H1 (cell line): ENCODE measurements around the gene CCT4. TPM values are rescaled to one million over a fixed set of nuclear protein-coding genes. Genes with fewer than 3 reads are reported as not detected.
"Not testable (repeated sequence)": the region's sequence is repeated elsewhere in the genome, so short reads cannot be mapped to it uniquely, and the experiment has no call there.

Experiments used
- CTCF ChIA-PET: fragments of 300-600 bp; sonication (Branson Sonifier 250); formaldehyde crosslinking; loops from one replicate; lab custom pipeline; 2021; ENCODE audit not compliant: partially characterized antibody; lab: Charles Lee
- POLR2A ChIA-PET: fragments of 300-600 bp; sonication (Branson Sonifier 250); formaldehyde crosslinking; loops from one replicate; lab custom pipeline; 2021; ENCODE audit warnings: inconsistent platforms; ENCODE audit not compliant: partially characterized antibody; lab: Charles Lee
- DNase-seq, 2 experiments: peaks; one replicate each; pipeline versions ENCODE4 v3.0.0 to v3.0.0-alpha.2; 2010 to 2022; ENCODE audit warnings: low spot score in 2 of 2, low read depth in 1 of 2, mixed read lengths in 1 of 2
- FAIRE-seq: peaks from 2 replicates; lab custom pipeline; 2011; peaks lifted over from hg19 to GRCh38; lab: Jason Lieb, UNC
- H2AFZ ChIP-seq: 2 replicates; pipeline ENCODE4 v1.8.1; 2012; ENCODE audit warnings: low read length, inconsistent platforms
- H2AK5ac ChIP-seq: 2 replicates; pipeline ENCODE4 v1.6.1; 2013; ENCODE audit warnings: low read depth, low read length
- H2BK120ac ChIP-seq: replicated peaks from 2 replicates; pipeline ENCODE3; 2013; ENCODE audit warnings: low read depth, low read length, inconsistent platforms
- H2BK12ac ChIP-seq: 2 replicates; pipeline ENCODE4 v1.6.1; 2013; ENCODE audit warnings: low read depth, low read length
- H2BK15ac ChIP-seq: 2 replicates; pipeline ENCODE4 v1.6.1; 2013; ENCODE audit warnings: low read length
- H2BK20ac ChIP-seq: 2 replicates; pipeline ENCODE4 v1.6.1; 2013; ENCODE audit warnings: low read length
- H2BK5ac ChIP-seq: 2 replicates; pipeline ENCODE4 v1.6.1; 2013; ENCODE audit warnings: low read depth, low read length
- H3K14ac ChIP-seq: 2 replicates; pipeline ENCODE4 v1.6.1; 2013; ENCODE audit warnings: inconsistent platforms; ENCODE audit not compliant: insufficient read length
- H3K18ac ChIP-seq: 2 replicates; pipeline ENCODE4 v1.6.1; 2013; ENCODE audit warnings: low read length; ENCODE audit errors: extremely low read depth
- H3K23ac ChIP-seq: 2 replicates; pipeline ENCODE4 v1.6.1; 2013; ENCODE audit warnings: inconsistent platforms; ENCODE audit not compliant: insufficient read length
- H3K23me2 ChIP-seq: 2 replicates; pipeline ENCODE4 v1.6.1; 2013; ENCODE audit warnings: low read depth, low read length
- H3K27ac ChIP-seq: 2 replicates; pipeline ENCODE4 v1.6.1; 2011; ENCODE audit warnings: low read depth, low read length, inconsistent platforms
- H3K27me3 ChIP-seq, 4 experiments: replicated peaks in 1 of 4; 1 replicate in 1 of 4; 2 replicates in 3 of 4; pipeline versions ENCODE4 v1.6.1 to v1.8.1; 2011 to 2013; ENCODE audit warnings: low read length in 3 of 4, mild to moderate bottlenecking in 3 of 4, inconsistent platforms in 2 of 4, mixed read lengths in 2 of 4, moderate library complexity in 1 of 4; ENCODE audit not compliant: control insufficient read depth in 3 of 4, insufficient read depth in 3 of 4; ENCODE audit errors: extremely low read depth in 1 of 4
- H3K36me3 ChIP-seq, 4 experiments: 2 replicates each; pipeline versions ENCODE4 v1.6.1 to v1.8.1; 2011 to 2013; ENCODE audit warnings: mild to moderate bottlenecking in 4 of 4, low read length in 3 of 4, moderate library complexity in 2 of 4, control low read depth in 1 of 4, inconsistent platforms in 1 of 4; ENCODE audit not compliant: insufficient read depth in 4 of 4, control insufficient read depth in 2 of 4
- H3K4ac ChIP-seq: replicated peaks from 2 replicates; pipeline ENCODE3; 2013; ENCODE audit warnings: low read length, low read depth, mixed read lengths, inconsistent platforms; ENCODE audit not compliant: insufficient read length
- H3K4me1 ChIP-seq, 4 experiments: replicated peaks in 1 of 4; 1 replicate in 1 of 4; 2 replicates in 3 of 4; pipeline versions ENCODE4 v1.6.1 to v1.8.1; 2011 to 2013; ENCODE audit warnings: low read length in 3 of 4, inconsistent platforms in 2 of 4, mixed read lengths in 1 of 4; ENCODE audit not compliant: insufficient read depth in 4 of 4, control insufficient read depth in 3 of 4
- H3K4me2 ChIP-seq, 2 experiments: 2 replicates each; pipeline versions ENCODE4 v1.6.1 to v1.8.1; 2011 to 2013; ENCODE audit warnings: low read depth in 2 of 2, low read length in 2 of 2, control low read depth in 1 of 2, inconsistent platforms in 1 of 2, mild to moderate bottlenecking in 1 of 2; ENCODE audit not compliant: insufficient read depth in 1 of 2
- H3K4me3 ChIP-seq, 4 experiments: fragments of 200-600, 300-600 bp in 1 of 4; sonication (generic), shearing (Covaris generic), sonication (Bioruptor Twin) in 1 of 4; 2 replicates each; pipeline versions ENCODE4 v1.5.1 to v1.8.1; 2011 to 2016; ENCODE audit warnings: low read length in 4 of 4, low read depth in 3 of 4, control low read depth in 2 of 4, inconsistent platforms in 2 of 4, mild to moderate bottlenecking in 2 of 4, mixed read lengths in 1 of 4, moderate library complexity in 1 of 4; ENCODE audit not compliant: insufficient read depth in 2 of 4; ENCODE audit errors: extremely low read depth in 1 of 4
- H3K56ac ChIP-seq: replicated peaks from 2 replicates; pipeline ENCODE3; 2013; ENCODE audit warnings: low read depth, mild to moderate bottlenecking, mixed read lengths, low read length, inconsistent platforms; ENCODE audit not compliant: insufficient read length
- H3K79me1 ChIP-seq: 2 replicates; pipeline ENCODE4 v1.6.1; 2013; ENCODE audit warnings: low read depth, low read length, control low read depth
- H3K79me2 ChIP-seq, 2 experiments: 2 replicates each; pipeline versions ENCODE4 v1.6.1 to v1.8.1; 2012 to 2013; ENCODE audit warnings: low read length in 2 of 2, mild to moderate bottlenecking in 2 of 2, inconsistent platforms in 1 of 2; ENCODE audit not compliant: insufficient read depth in 2 of 2, control insufficient read depth in 1 of 2
- H3K9ac ChIP-seq, 4 experiments: replicated peaks in 1 of 4; 1 replicate in 1 of 4; 2 replicates in 3 of 4; pipeline versions ENCODE4 v1.6.1 to v1.8.1; 2011 to 2013; ENCODE audit warnings: low read depth in 3 of 4, low read length in 3 of 4, control low read depth in 2 of 4, mild to moderate bottlenecking in 2 of 4, moderate library complexity in 2 of 4, inconsistent platforms in 1 of 4; ENCODE audit errors: extremely low read depth in 1 of 4
- H3K9me3 ChIP-seq, 2 experiments: 2 replicates each; pipeline versions ENCODE4 v1.6.1 to v1.8.1; 2012 to 2013; ENCODE audit warnings: mild to moderate bottlenecking in 2 of 2, moderate library complexity in 2 of 2, control low read depth in 1 of 2, inconsistent platforms in 1 of 2, low read depth in 1 of 2, low read length in 1 of 2, mixed read lengths in 1 of 2; ENCODE audit not compliant: insufficient read depth in 2 of 2
- H4K20me1 ChIP-seq, 2 experiments: replicated peaks in 1 of 2; 2 replicates each; pipeline versions ENCODE3 to v1.8.1; 2011 to 2013; ENCODE audit warnings: inconsistent platforms in 2 of 2, low read length in 2 of 2, mild to moderate bottlenecking in 1 of 2; ENCODE audit not compliant: insufficient read depth in 2 of 2, control insufficient read depth in 1 of 2
- H4K5ac ChIP-seq: 2 replicates; pipeline ENCODE4 v1.6.1; 2013; ENCODE audit warnings: low read length, low read depth, mixed read lengths, inconsistent platforms; ENCODE audit not compliant: insufficient read length
- H4K8ac ChIP-seq: 2 replicates; pipeline ENCODE4 v1.8.0; 2013; ENCODE audit warnings: mild to moderate bottlenecking, moderate library complexity, low read length, inconsistent platforms; ENCODE audit not compliant: insufficient read depth; ENCODE audit errors: extremely low read depth
- H4K91ac ChIP-seq: replicated peaks from 2 replicates; pipeline ENCODE3; 2013; ENCODE audit warnings: low read length, mixed read lengths, inconsistent platforms; ENCODE audit not compliant: insufficient read length
- KDM1A ChIP-seq: fragments of 200-600, 300-600 bp; sonication (generic); IDR thresholded peaks from 2 replicates; pipeline ENCODE4 v1.7.1; 2016; ENCODE audit warnings: mild to moderate bottlenecking, low read length, borderline replicate concordance
- RBBP5 ChIP-seq: IDR thresholded peaks from 2 replicates; pipeline ENCODE4 v1.7.1; 2012; ENCODE audit warnings: low read depth, mild to moderate bottlenecking, inconsistent platforms, low read length, moderate library complexity, borderline replicate concordance
- SP2 ChIP-seq: IDR thresholded peaks from 2 replicates; pipeline ENCODE4 v1.6.1; 2012; ENCODE audit warnings: mild to moderate bottlenecking, low read length, inconsistent platforms
- SP4 ChIP-seq: IDR thresholded peaks from 2 replicates; pipeline ENCODE4 v1.6.1; 2012; ENCODE audit warnings: low read length, inconsistent platforms
- WGBS, 2 experiments: shearing (Covaris generic) in 1 of 2; methylation state at CpG; one replicate each; pipeline versions ENCODE4 v1.1.6 to v1.1.7; 2013 to 2015; ENCODE audit warnings: low lambda C conversion rate in 2 of 2, mixed read lengths in 2 of 2, inconsistent platforms in 1 of 2, low coverage in 1 of 2, missing lambda C conversion rate in 1 of 2; ENCODE audit not compliant: insufficient replicate concordance in 2 of 2, insufficient coverage in 1 of 2, insufficient read length in 1 of 2; ENCODE audit errors: extremely low coverage in 1 of 2, missing lambda C conversion rate in 1 of 2; 5-methylcytosine and 5-hydroxymethylcytosine counted together
- polyA plus RNA-seq, 7 experiments: library from polyadenylated mRNA; depleted of rRNA in 3 of 7; stranded (reverse) in 5 of 7; unstranded in 2 of 7; fragments of >200 nt in 5 of 7; fragments of 200-250 nt in 2 of 7; gene quantifications; 1 replicate in 5 of 7; 2 replicates in 1 of 7; 4 replicates in 1 of 7; pipeline versions ENCODE4 v1.2.1 to v1.2.3, GENCODE V29; 2011 to 2013; ENCODE audit warnings: missing spikeins in 2 of 7, mixed read lengths in 2 of 7
- total RNA-seq: library from RNA; stranded (reverse); fragmentation: NEBNext Ultra II Directional; extraction: Animal tissue kit (Norgen Biotek cat#: 25700); gene quantifications from 2 replicates; pipeline ENCODE4 v1.2.1, GENCODE V29; 2021
- TF ChIP-seq, protein P1 (sequence below): IDR thresholded peaks from 2 replicates; pipeline ENCODE4 v1.6.1; 2012; ENCODE audit warnings: inconsistent platforms

CCT4 gene
- total and polyA plus RNA-seq, 2 of the 8 experiments (the other 6 are each of a cell fraction or from before 2014, with no cell fraction given): 129 to 359 TPM

- TF ChIP-seq, protein P1, sequence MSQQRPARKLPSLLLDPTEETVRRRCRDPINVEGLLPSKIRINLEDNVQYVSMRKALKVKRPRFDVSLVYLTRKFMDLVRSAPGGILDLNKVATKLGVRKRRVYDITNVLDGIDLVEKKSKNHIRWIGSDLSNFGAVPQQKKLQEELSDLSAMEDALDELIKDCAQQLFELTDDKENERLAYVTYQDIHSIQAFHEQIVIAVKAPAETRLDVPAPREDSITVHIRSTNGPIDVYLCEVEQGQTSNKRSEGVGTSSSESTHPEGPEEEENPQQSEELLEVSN: no peak
- TF ChIP-seq SP2 (no peak), SP4 (no peak), KDM1A (no peak), RBBP5 (no peak)
These were observed 32.1 kb upstream of the CCT4 start (continued) for GRCh38 chr2:61920548-61920947.

DNA sequence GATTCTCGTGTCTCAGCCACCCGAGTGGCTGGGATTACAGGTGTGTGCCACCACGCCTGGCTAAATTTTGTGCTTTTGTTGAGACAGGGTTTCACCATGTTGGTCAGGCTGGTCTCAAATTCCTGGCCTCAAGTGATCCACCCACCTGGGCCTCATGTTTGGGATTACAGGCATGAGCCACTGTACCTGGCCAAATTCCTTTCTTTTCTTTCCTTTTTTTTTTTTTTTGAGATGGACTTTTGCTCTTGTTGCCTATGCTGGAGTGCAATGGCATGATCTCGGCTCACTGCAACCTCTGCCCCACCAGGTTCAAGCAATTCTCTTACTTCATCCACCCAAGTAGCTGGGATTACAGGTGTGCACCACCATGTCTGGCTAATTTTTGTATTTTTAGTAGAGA is 26.3 kb upstream of the CCT4 start:
- H3K4ac ChIP-seq, H3K23ac ChIP-seq, H3K4me1 ChIP-seq, FAIRE-seq, H3K4me2 ChIP-seq, H3K9ac ChIP-seq, H3K27ac ChIP-seq, H2BK120ac ChIP-seq, H4K5ac ChIP-seq, H3K56ac ChIP-seq, H2BK15ac ChIP-seq, H3K9me3 ChIP-seq, H2AK5ac ChIP-seq, H3K18ac ChIP-seq, H3K27me3 ChIP-seq, H3K79me2 ChIP-seq, H2BK5ac ChIP-seq, H3K23me2 ChIP-seq, H2AFZ ChIP-seq, H2BK20ac ChIP-seq, H3K79me1 ChIP-seq, CTCF ChIA-PET, DNase-seq, H2BK12ac ChIP-seq, H4K20me1 ChIP-seq, H4K8ac ChIP-seq, H3K14ac ChIP-seq, H3K4me3 ChIP-seq, H4K91ac ChIP-seq, H3K36me3 ChIP-seq: not testable (repeated sequence)
- POLR2A ChIA-PET: interaction anchor here (0.6 kb wide), 1 partner anchor 11 kb away, joined by 3 read pairs; no protein-coding TSS in a partner anchor
- WGBS, 2 experiments: 93% methylated on average over 4 of the region's 4 CpGs; no CpG with 5 or more reads in 1 of the 2 experiments
